CD4-positive, alpha-beta T cell (primary cell): ENCODE measurements around the gene RAD51AP1. TPM values are rescaled to one million over a fixed set of nuclear protein-coding genes. Genes with fewer than 3 reads are reported as not detected.

Source experiments
- ATAC-seq: fragments of 200-7000 bp; cut with Tn5 transposase; one replicate; pipeline ENCODE4 v1.10.0; 2022; ENCODE audit warnings: mild to moderate bottlenecking; ENCODE audit not compliant: poor library complexity
- CTCF ChIA-PET: fragments of 350-600 bp; sonication (Branson Sonifier 250); formaldehyde crosslinking; loops from one replicate; lab custom pipeline; 2021; ENCODE audit warnings: antibody characterized with exemption, inconsistent platforms; lab: Charles Lee
- POLR2A ChIA-PET: fragments of 350-600 bp; sonication (Branson Sonifier 250); formaldehyde crosslinking; loops from one replicate; lab custom pipeline; 2021; ENCODE audit warnings: antibody characterized with exemption, inconsistent platforms; lab: Charles Lee
- DNase-seq, 14 experiments: peaks; one replicate each; pipeline ENCODE4 v3.0.0-alpha.2; 2013 to 2020; ENCODE audit warnings: mixed read lengths in 2 of 14
- H3K27ac ChIP-seq, 2 donors: one replicate each; pipeline versions ENCODE4 v1.5.1 to v1.7.0; 2013; ENCODE audit warnings: low read length in 2 of 2, low read depth in 1 of 2, mild to moderate bottlenecking in 1 of 2
- H3K27me3 ChIP-seq, 2 experiments: 1 replicate in 1 of 2; 2 replicates in 1 of 2; pipeline versions ENCODE4 v1.6.1 to v1.7.0; 2013; ENCODE audit warnings: low read length in 2 of 2, control low read depth in 1 of 2, mild to moderate bottlenecking in 1 of 2, moderate library complexity in 1 of 2; ENCODE audit not compliant: insufficient read depth in 2 of 2, control insufficient read depth in 1 of 2
- H3K36me3 ChIP-seq: one replicate; pipeline ENCODE4 v1.6.1; 2013; ENCODE audit warnings: low read length, control low read depth; ENCODE audit not compliant: insufficient read depth
- H3K4me1 ChIP-seq: one replicate; pipeline ENCODE4 v1.6.1; 2013; ENCODE audit warnings: low read length, control low read depth; ENCODE audit not compliant: insufficient read depth
- H3K4me3 ChIP-seq: one replicate; pipeline ENCODE4 v1.5.1; 2013; ENCODE audit warnings: mild to moderate bottlenecking, low read length, moderate library complexity
- H3K9me3 ChIP-seq, 2 experiments: 1 replicate in 1 of 2; 2 replicates in 1 of 2; pipeline versions ENCODE4 v1.6.1 to v1.7.0; 2013; ENCODE audit warnings: low read length in 2 of 2, mild to moderate bottlenecking in 2 of 2, control low read depth in 1 of 2, moderate library complexity in 1 of 2; ENCODE audit not compliant: control insufficient read depth in 1 of 2, insufficient read depth in 1 of 2
- H3K27ac Mint-ChIP-seq: one replicate; pipeline ENCODE4 v1.8.0; 2020; ENCODE audit warnings: mixed read lengths
- H3K27me3 Mint-ChIP-seq: one replicate; pipeline ENCODE4 v1.8.0; 2021; ENCODE audit warnings: mixed read lengths
- H3K36me3 Mint-ChIP-seq: one replicate; pipeline ENCODE4 v1.8.0; 2021; ENCODE audit warnings: low read depth, mixed read lengths
- H3K4me1 Mint-ChIP-seq: one replicate; pipeline ENCODE4 v1.8.0; 2021; ENCODE audit warnings: low read depth, mixed read lengths
- H3K4me3 Mint-ChIP-seq: one replicate; pipeline ENCODE4 v1.8.0; 2020; ENCODE audit warnings: mild to moderate bottlenecking, mixed read lengths
- H3K9me3 Mint-ChIP-seq: one replicate; pipeline ENCODE4 v1.8.0; 2020; ENCODE audit warnings: mixed read lengths
- CTCF ChIP-seq: fragments of 200-600 bp; IDR thresholded peaks from one replicate; pipeline ENCODE4 v1.8.0; 2022; ENCODE audit warnings: antibody characterized with exemption, mild to moderate bottlenecking
- intact Hi-C, 2 experiments: fragments of 100-400 bp; cut with DNase I in 1 of 2; cut with micrococcal nuclease in 1 of 2; formaldehyde crosslinking; loops; one replicate each; pipeline versions ENCODE4 v1.15.1 to v1.9.0; 2023 to 2025; cut with DNase I, micrococcal nuclease
- total RNA-seq, 174 experiments: library from RNA in 2 of 174; stranded (reverse) in 2 of 174; gene quantifications; one replicate each; pipeline ENCODE4 v1.2.3 and lab custom pipeline; 2021 to 2026

The RAD51AP1 gene
- total RNA-seq, 2 experiments from 2014 or later, result 0.45 to 0.93 TPM

GRCh38 chr12:4588916-4589315, 50.2 kb downstream of the RAD51AP1 start:
- TF ChIP-seq CTCF, result no peak
- intact Hi-C loops, result no loop called here

GRCh38 chr12:4589941-4590340, 51.3 kb downstream of the RAD51AP1 start:
- Histone ChIP-seq H3K36me3 (no peaks in the 10 kb centered on the region), H3K9me3 (no peaks in the 10 kb centered on the region), H3K4me1 (no peaks in the 10 kb centered on the region), H3K27me3 (no peaks in the 10 kb centered on the region), H3K4me3 (no peak overlapping the region), H3K27ac (no peak overlapping the region)
- no peaks in the 10 kb centered on the region for H3K36me3 Mint-ChIP-seq
- ChIA-PET POLR2A (no interaction called here), CTCF (interaction anchor here (1.9 kb wide), 1 partner anchor 15 kb away, joined by 7 read pairs; no protein-coding TSS in a partner anchor)
- no peak for TF ChIP-seq CTCF
- peaks cover 9% of the 10 kb centered on the region for H3K27me3 Mint-ChIP-seq
- intact Hi-C loops, result no loop called here
- H3K27ac Mint-ChIP-seq, result no peak overlapping the region
- ATAC-seq, result no peak
- DNase-seq, result no peak
- no peak overlapping the region for H3K4me3 Mint-ChIP-seq
- H3K9me3 Mint-ChIP-seq, result no peaks in the 10 kb centered on the region
- no peaks in the 10 kb centered on the region for H3K4me1 Mint-ChIP-seq

More at GRCh38 chr12:4588916-4589315, 50.2 kb downstream of the RAD51AP1 start:
- H3K27ac Mint-ChIP-seq, result no peak overlapping the region
- ChIA-PET POLR2A (no interaction called here), CTCF (no interaction called here)
- Histone ChIP-seq H3K4me3 (no peak overlapping the region), H3K4me1 (no peaks in the 10 kb centered on the region), H3K9me3 (no peaks in the 10 kb centered on the region), H3K36me3 (no peaks in the 10 kb centered on the region), H3K27ac (no peak overlapping the region), H3K27me3 (no peaks in the 10 kb centered on the region)
- no peaks in the 10 kb centered on the region for H3K4me1 Mint-ChIP-seq
- peaks cover 4% of the 10 kb centered on the region for H3K27me3 Mint-ChIP-seq
- H3K4me3 Mint-ChIP-seq, result no peak overlapping the region
- ATAC-seq (no peak), DNase-seq (no peak)
- H3K9me3 Mint-ChIP-seq, result no peaks in the 10 kb centered on the region
- H3K36me3 Mint-ChIP-seq, result no peaks in the 10 kb centered on the region

- no peak for ATAC-seq
- no peaks in the 10 kb centered on the region for H3K9me3 Mint-ChIP-seq
- intact Hi-C loops, result no loop called here
Observed at GRCh38 chr12:4591180-4591687, 52.5 kb downstream of the RAD51AP1 start.

More at GRCh38 chr12:4591180-4591687, 52.5 kb downstream of the RAD51AP1 start:
- ChIA-PET CTCF (interaction anchor here (1.9 kb wide), 1 partner anchor 14 kb away, joined by 7 read pairs; no protein-coding TSS in a partner anchor), POLR2A (no interaction called here)
- TF ChIP-seq CTCF, result no peak
- peaks cover 9% of the 10 kb centered on the region for H3K27me3 Mint-ChIP-seq
- H3K4me1 ChIP-seq, result no peaks in the 10 kb centered on the region
- no peaks in the 10 kb centered on the region for H3K4me1 Mint-ChIP-seq
- H3K9me3 ChIP-seq, result no peaks in the 10 kb centered on the region
- no peak overlapping the region for H3K4me3 Mint-ChIP-seq
- no peaks in the 10 kb centered on the region for H3K27me3 ChIP-seq
- H3K36me3 ChIP-seq, result no peaks in the 10 kb centered on the region
- no peak overlapping the region for H3K27ac Mint-ChIP-seq
- H3K4me3 ChIP-seq, result no peak overlapping the region
- no peak overlapping the region for H3K27ac ChIP-seq
- DNase-seq, result no peak
- H3K36me3 Mint-ChIP-seq, result no peaks in the 10 kb centered on the region
